T-helper 2 cell treated with Interferon-gamma antibody and Interleukin-4, amounts not matched to agents 100 ng/mL and 5 ng/mL, for 36 hours (primary cell): ENCODE results near the gene CDK14. TPM values are rescaled to one million over a fixed set of nuclear protein-coding genes. Genes with fewer than 3 reads are reported as not detected.
"Not testable (repeated sequence)": the region's sequence is repeated elsewhere in the genome, so short reads cannot be mapped to it uniquely, and the experiment has no call there.

Source experiments
- intact Hi-C: fragments of 100-400 bp; cut with micrococcal nuclease; formaldehyde crosslinking; loops from one replicate; pipeline ENCODE4 v1.15.1; 2023
- total RNA-seq: library from RNA; stranded (reverse); gene quantifications from 2 replicates; pipeline ENCODE4 v1.2.3, GENCODE V29; 2022

CDK14 gene
- total RNA-seq, 1 donor from 2014 or later = 0.09 TPM

GRCh38 chr7:90777886-90778285 is 181.8 kb downstream of the CDK14 start:
- intact Hi-C loops = no loop called here

GRCh38 chr7:90788052-90788451 is 191.9 kb downstream of the CDK14 start:
- intact Hi-C loops = no loop called here

- intact Hi-C loops = no loop called here
Measured at GRCh38 chr7:90789736-90790306, 193.7 kb downstream of the CDK14 start.

- intact Hi-C loops = no loop called here
Measured at GRCh38 chr7:90791596-90791995, 195.5 kb downstream of the CDK14 start.

GRCh38 chr7:90792301-90792700 is 196.2 kb downstream of the CDK14 start:
- intact Hi-C loops = no loop called here

- intact Hi-C loops = not testable (repeated sequence)
Measured at GRCh38 chr7:90794234-90794633, 198.1 kb downstream of the CDK14 start.

- intact Hi-C loops = no loop called here
Measured at GRCh38 chr7:90797596-90797995, 201.5 kb downstream of the CDK14 start.

- intact Hi-C loops = no loop called here
Measured at GRCh38 chr7:90804370-90804769, 208.2 kb downstream of the CDK14 start.

GRCh38 chr7:90815552-90815951 is 219.4 kb downstream of the CDK14 start:
- intact Hi-C loops = not testable (repeated sequence)

GRCh38 chr7:90816511-90817142 is 220.5 kb downstream of the CDK14 start:
- intact Hi-C loops = no loop called here

GRCh38 chr7:90817151-90817550 is 221.0 kb downstream of the CDK14 start:
- intact Hi-C loops = no loop called here

- intact Hi-C loops = no loop called here
Measured at GRCh38 chr7:90817846-90818245, 221.7 kb downstream of the CDK14 start.

GRCh38 chr7:90818341-90818740 is 222.2 kb downstream of the CDK14 start:
- intact Hi-C loops = no loop called here

- intact Hi-C loops = no loop called here
Measured at GRCh38 chr7:90821961-90822620, 226.0 kb downstream of the CDK14 start.

GRCh38 chr7:90824386-90825307 is 228.5 kb downstream of the CDK14 start:
- intact Hi-C loops = no loop called here

GRCh38 chr7:90825779-90826178 is 229.7 kb downstream of the CDK14 start:
- intact Hi-C loops = no loop called here

- intact Hi-C loops = no loop called here
Measured at GRCh38 chr7:90828601-90829000, 232.5 kb downstream of the CDK14 start.

- intact Hi-C loops = no loop called here
Measured at GRCh38 chr7:90830308-90830707, 234.2 kb downstream of the CDK14 start.

- intact Hi-C loops = no loop called here
Measured at GRCh38 chr7:90832726-90833125, 236.6 kb downstream of the CDK14 start.

- intact Hi-C loops = no loop called here
Measured at GRCh38 chr7:90833443-90833842, 237.3 kb downstream of the CDK14 start.

- intact Hi-C loops = no loop called here
Measured at GRCh38 chr7:90834771-90835170, 238.7 kb downstream of the CDK14 start.

GRCh38 chr7:90835861-90836260 is 239.7 kb downstream of the CDK14 start:
- intact Hi-C loops = no loop called here
